GM12801 (cell line): Measurements from ENCODE around the gene ZNF521.

ENCODE experiments used
- CTCF ChIP-seq: IDR thresholded peaks from one replicate; pipeline ENCODE4 v1.5.1; 2011; ENCODE audit warnings: control low read depth; ENCODE audit not compliant: insufficient read length; ENCODE audit errors: extremely low read depth

The ZNF521 gene

GRCh38 chr18:25262920-25263319, 89.0 kb downstream of the ZNF521 start:
- TF ChIP-seq CTCF = no peak

GRCh38 chr18:25261768-25262167, 90.2 kb downstream of the ZNF521 start:
- no peak for TF ChIP-seq CTCF

- TF ChIP-seq CTCF = no peak
These were observed 95.5 kb downstream of the ZNF521 start for GRCh38 chr18:25256439-25256838.

GRCh38 chr18:25253779-25254178, 98.2 kb downstream of the ZNF521 start:
- TF ChIP-seq CTCF = no peak

GRCh38 chr18:25253136-25253535, 98.8 kb downstream of the ZNF521 start:
- TF ChIP-seq CTCF = no peak

GRCh38 chr18:25251068-25251467, 100.9 kb downstream of the ZNF521 start:
- no peak for TF ChIP-seq CTCF

GRCh38 chr18:25250474-25250851, 101.5 kb downstream of the ZNF521 start:
- no peak for TF ChIP-seq CTCF

- TF ChIP-seq CTCF = no peak
These were observed 103.2 kb downstream of the ZNF521 start for GRCh38 chr18:25248755-25249154.
